ENCODE measurements around the gene OLFM2.
"Not testable (repeated sequence)": the region's sequence is repeated elsewhere in the genome, so short reads cannot be mapped to it uniquely, and the experiment has no call there.

OLFM2 gene

GRCh38 chr19:9936326-9937000, at the start of gene OLFM2:
OLFM2 (minus strand) TSS chr19:9936515; CDS start chr19:9936366, 149 bp downstream.
- no peak for DNase-seq

GRCh38 chr19:9981406-9982260, 45.3 kb upstream of the OLFM2 start:
- no peak for DNase-seq

GRCh38 chr19:9972103-9972502, 35.8 kb upstream of the OLFM2 start:
- no peak for DNase-seq

GRCh38 chr19:9971166-9971897, 35.0 kb upstream of the OLFM2 start:
- DNase-seq = no peak

GRCh38 chr19:9970481-9970880, 34.2 kb upstream of the OLFM2 start:
- DNase-seq = no peak

- no peak for DNase-seq
Measured at GRCh38 chr19:9969688-9969975, 33.3 kb upstream of the OLFM2 start.

GRCh38 chr19:9968820-9969687, 32.7 kb upstream of the OLFM2 start:
- no peak for DNase-seq

GRCh38 chr19:9967326-9967725, 31.0 kb upstream of the OLFM2 start:
- no peak for DNase-seq

GRCh38 chr19:9966448-9966847, 30.1 kb upstream of the OLFM2 start:
- no peak for DNase-seq

GRCh38 chr19:9966024-9966423, 29.7 kb upstream of the OLFM2 start:
- no peak for DNase-seq

- DNase-seq = no peak
Measured at GRCh38 chr19:9962623-9963290, 26.4 kb upstream of the OLFM2 start.

GRCh38 chr19:9961103-9961502, 24.8 kb upstream of the OLFM2 start:
- no peak for DNase-seq

- no peak for DNase-seq
Measured at GRCh38 chr19:9958379-9958821, 22.1 kb upstream of the OLFM2 start.

GRCh38 chr19:9956956-9957355, 20.6 kb upstream of the OLFM2 start:
- no peak for DNase-seq

- DNase-seq = no peak
Measured at GRCh38 chr19:9953802-9954542, 17.7 kb upstream of the OLFM2 start.

- DNase-seq = no peak
Measured at GRCh38 chr19:9952276-9952675, 16.0 kb upstream of the OLFM2 start.

GRCh38 chr19:9947441-9947840, 11.1 kb upstream of the OLFM2 start:
- DNase-seq = no peak

GRCh38 chr19:9946528-9947125, 10.3 kb upstream of the OLFM2 start:
- not testable (repeated sequence) for DNase-seq

GRCh38 chr19:9945319-9945966, 9.1 kb upstream of the OLFM2 start:
- DNase-seq = peak; percentile 63

GRCh38 chr19:9943744-9944143, 7.4 kb upstream of the OLFM2 start:
- DNase-seq = no peak
